HG02981 (cell line): ENCODE results near the gene KIR3DL3.
"Not testable (repeated sequence)": the region's sequence is repeated elsewhere in the genome, so short reads cannot be mapped to it uniquely, and the experiment has no call there.

Experiments
- ATAC-seq: cut with Tn5 transposase; IDR thresholded peaks from one replicate; pipeline ENCODE4 v1.9.1; 2021; ENCODE audit warnings: mild to moderate bottlenecking, moderate library complexity; ENCODE audit not compliant: unreplicated experiment

The KIR3DL3 gene

DNA sequence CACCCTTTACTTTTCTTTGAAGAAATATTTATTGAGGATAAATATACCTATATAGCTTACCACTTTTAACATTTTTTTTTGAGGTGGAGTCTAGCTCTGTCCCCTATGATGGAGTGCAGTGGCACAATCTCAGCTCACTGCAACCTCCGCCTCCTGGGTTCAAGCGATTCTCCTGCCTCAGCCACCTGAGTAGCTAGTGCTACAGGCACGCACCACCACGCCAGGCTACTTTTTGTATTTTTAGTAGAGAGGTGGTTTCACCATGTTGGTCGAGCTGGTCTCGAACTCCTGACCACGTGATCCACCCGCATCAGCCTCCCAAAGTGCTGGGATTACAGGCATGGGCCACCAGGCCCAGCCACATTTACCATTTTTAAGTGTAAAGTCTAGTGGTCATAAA lies 51.6 kb downstream of the KIR3DL3 start:
- not testable (repeated sequence) for ATAC-seq

DNA sequence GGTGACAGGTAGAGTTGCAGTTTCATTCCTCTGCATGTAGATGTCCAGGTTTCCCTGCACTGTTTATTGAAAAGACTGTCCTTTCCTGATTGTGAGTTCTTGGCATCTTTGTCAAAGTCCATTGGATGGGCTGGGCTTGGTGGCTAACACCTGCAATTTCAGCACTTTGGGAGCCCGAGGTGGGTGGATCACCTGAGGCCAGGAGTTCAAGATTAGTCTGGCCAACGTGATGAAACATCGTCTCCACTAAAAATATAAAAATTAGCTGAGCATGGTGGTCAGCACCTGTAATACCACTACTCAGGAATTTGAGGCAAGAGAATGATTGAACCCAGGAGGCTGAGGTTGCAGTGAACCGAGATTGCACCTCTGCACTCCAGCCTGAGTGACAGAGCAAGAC lies 53.6 kb downstream of the KIR3DL3 start:
- ATAC-seq: not testable (repeated sequence)

DNA sequence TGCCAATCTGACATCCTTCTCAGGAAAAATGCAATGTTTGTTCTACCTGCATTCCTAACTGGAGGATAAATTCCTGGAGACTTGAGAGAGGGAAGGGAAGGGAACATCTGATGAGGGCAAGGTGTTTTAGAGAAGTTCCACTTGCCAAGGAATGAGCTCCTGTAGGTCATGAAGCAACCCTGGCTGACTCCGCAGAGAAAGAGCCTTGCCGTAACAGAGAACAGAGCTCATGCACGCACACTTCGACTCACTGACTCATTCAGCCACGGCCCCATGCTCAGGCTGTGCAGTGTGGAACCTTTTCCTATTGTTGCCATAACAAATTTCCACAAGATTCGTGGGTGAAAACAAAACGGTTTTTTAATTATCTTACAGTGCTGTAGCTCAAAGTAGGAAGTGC lies 54.7 kb downstream of the KIR3DL3 start:
- ATAC-seq: not testable (repeated sequence)

DNA sequence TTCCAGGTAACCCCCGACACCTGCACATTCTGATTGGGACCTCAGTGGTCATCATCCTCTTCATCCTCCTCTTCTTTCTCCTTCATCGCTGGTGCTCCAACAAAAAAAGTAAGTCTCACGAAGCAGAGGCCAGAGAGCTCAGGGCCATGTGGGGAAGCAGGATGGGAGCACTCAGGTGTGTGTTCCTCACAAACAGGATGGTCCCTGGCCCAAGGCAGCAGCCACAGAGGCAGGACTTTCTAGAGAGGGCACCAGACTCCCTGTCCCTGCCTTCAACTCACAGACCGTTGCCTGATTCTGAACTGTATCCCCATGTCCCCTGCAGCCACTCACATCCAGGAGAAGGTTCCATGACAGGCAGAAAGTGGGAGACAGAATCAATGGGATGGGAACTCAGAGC lies 58.7 kb downstream of the KIR3DL3 start:
- not testable (repeated sequence) for ATAC-seq
